ENCODE results near the gene IGF1.
A peak's percentile ranks its signal among the peaks of the same experiment; 100 is the strongest.

IGF1 gene

DNA sequence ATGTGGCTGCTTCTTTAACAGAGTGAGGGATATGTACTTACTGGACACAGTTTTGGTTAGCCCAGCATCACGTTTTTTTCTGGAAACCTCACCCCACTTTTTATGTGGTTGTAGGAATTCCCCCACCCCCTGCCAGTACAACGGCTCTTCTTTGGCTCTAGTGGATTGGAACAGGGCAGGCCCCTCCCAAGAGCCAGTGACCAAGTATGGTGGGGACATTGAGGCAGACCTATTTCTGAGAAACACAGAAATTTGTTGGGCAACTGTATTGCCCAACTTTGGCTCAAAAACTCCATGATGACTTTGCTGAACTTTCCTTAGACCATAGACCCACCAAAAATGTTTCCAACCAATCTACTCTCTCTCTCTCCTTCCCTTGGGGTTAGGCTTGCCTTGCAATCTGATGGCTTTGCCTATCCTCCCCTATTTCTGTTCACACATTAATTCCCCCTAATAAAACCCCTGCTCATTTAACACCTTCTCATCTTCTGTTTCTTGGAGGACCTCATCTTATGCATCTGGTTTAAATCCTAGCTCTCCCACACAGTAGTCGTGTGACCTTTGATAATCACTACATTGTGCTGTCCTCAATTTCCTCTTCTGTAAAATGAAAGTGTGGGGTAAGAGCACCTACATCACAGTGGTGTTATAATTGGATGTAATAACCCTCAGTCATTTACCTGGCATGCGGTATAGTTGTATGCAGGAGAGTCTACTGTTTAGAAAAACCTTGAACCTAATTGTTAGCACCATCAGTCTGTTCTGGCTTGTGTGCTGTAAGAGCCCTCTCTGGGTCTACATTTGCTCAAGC lies 71.7 kb downstream of the IGF1 start:
- intact Hi-C loops (cut with DNase I), result no loop called here
- no peak for DNase-seq

DNA sequence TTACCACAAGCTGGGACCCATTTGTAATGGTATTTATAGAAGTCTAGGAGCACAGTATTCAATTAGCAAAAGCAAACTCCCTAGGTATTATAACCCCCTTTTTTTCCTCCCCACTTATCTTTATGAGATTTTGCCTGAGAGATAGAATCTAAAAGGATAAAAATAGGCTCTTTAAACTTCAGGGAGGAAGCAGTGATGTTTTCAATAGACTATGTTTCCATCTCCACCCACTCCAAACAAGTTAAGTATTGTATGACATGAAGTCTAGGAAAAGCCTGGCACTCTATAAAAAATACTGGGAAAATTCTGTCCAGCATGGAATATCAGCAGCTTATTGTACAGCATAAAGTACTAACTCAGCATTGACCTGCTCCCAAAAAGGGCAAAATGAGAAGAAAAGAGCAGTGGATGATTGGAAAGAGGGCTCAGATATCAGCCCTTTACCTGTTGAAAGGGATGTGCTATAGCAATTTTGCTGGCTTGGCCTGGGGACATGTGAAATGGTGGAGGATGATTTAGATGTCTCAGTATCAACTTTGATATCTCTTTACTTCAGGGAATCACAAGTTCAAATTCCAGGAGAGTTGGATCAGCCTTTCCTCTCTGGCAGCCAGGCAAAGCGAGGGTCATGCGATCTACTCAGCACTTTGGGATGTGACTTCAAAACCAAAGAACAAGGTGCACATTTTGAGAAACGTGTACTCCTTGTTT lies 72.4 kb downstream of the IGF1 start:
- intact Hi-C loops (cut with DNase I), result no loop called here
- DNase-seq, result no peak

DNA sequence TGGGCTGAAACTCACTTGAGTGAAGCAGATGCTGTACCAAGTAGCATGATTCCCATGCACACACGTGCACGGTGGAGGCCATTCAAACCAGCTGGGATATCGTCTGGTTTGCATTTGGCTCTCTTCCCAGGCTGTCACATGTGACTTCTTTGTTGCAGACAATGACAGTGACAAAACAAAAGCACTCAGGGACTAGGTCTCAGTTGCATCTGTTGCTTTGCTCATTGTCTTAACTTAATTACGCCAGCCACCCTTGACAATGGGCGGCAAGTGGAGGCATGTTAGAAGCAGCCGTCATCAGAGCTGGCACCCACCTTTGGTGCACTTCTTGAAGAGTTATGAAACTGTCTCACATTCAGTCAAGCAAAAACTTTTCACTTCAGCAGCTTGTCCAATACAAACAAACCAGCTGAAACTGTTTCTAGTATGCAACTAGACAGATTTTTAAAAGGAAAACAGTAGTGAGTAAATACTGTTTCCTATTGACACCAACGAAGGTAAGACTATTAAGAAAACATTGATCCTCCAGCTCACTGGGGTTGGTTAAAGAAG lies 74.3 kb downstream of the IGF1 start:
- peak in 40 of 42 donors; percentile 9 to 82 (median 56) for DNase-seq
- intact Hi-C loops (cut with DNase I), result no loop called here

DNA sequence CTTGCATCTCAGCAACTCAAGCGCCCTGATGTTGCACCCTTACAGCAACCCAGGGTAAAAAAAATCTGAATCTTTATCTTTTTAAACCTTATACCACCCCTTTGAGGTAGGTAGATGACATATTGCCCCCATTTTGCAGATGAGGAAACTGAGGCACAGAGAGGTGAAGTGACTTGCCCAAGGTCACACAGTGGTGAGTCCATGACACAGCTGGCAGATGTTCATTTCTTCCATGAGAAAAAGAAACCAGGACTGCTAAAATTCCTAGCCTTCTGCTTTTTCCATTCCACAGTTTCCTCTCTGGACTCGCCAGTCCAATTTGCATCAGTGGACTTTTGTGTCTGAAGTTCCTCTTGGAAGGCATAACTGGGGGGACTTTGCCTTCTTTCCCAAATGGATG lies 79.3 kb downstream of the IGF1 start:
- DNase-seq, result no peak
- intact Hi-C loops (cut with DNase I), result no loop called here

DNA sequence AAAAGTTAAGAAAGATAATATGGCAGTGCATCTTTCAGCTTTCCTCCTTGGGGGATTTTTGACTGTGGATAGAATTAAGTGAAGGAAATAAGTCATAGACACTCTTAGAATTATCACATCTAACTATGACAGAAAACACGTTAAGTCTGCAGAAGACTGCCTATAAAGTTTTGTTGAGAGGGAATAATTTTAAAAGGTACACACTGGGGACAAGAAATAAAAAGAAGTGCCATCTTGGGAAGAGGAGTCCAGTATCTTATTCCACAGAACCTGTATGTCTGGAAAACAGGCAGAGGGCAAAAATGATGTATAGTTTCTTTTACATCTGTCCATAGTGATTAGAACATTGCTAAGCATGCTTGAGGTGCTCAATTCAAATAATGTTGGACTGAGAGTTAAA lies 80.7 kb downstream of the IGF1 start:
- DNase-seq, result no peak
- intact Hi-C loops (cut with DNase I), result no loop called here

- intact Hi-C loops (cut with DNase I), result no loop called here
- DNase-seq, result no peak
These were observed 84.1 kb downstream of the IGF1 start for GRCh38 chr12:102396276-102396675.

GRCh38 chr12:102394200-102394599 lies 86.2 kb downstream of the IGF1 start:
- intact Hi-C loops (cut with DNase I), result no loop called here
- no peak for DNase-seq

GRCh38 chr12:102390068-102390467 lies 90.3 kb downstream of the IGF1 start:
- intact Hi-C loops (cut with DNase I), result no loop called here
- no peak for DNase-seq

DNA sequence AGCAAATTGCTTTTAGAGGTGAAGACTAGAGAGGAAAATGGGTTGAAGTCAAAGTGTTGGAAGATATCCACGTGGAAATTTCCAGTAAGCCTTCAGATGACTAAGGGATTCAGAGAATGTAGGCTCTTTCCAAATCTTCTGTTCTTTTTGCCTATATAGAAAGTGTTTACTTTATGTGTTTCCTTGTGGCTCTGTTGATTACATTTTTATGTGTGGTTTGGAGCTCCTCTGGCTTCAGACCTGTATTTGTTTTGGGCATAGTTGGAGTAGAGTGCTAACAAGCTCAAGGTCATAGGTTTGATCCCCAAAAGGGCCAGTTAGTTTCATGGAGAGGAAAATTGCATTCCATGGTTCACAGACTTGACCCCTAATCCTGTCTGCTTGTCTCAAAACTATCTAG lies 91.9 kb downstream of the IGF1 start:
- DNase-seq, result no peak
- intact Hi-C loops (cut with DNase I), result no loop called here

DNA sequence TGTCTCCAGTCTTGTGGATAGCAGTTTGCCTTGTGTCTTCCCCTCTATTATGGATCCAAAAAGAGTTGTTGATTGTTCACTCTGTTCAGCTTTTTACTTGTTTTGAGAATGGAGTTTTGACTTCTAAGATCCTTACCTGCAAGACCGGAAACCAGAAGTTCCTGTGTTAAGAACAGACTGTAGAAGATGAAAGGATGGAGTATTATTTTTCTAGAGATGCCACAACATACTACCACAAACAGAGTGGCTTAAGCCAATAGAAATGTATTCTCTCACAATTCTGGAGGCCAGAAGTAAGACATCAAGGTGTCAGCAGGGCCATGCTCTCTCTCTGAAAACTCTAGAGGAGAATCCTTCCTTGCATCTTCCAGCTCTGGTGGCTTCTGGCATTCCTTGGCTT lies 95.0 kb downstream of the IGF1 start:
- intact Hi-C loops (cut with DNase I), result no loop called here
- no peak for DNase-seq

GRCh38 chr12:102379346-102380162 lies 100.8 kb downstream of the IGF1 start:
- DNase-seq, result no peak
- intact Hi-C loops (cut with DNase I), result no loop called here

GRCh38 chr12:102376781-102377180 lies 103.6 kb downstream of the IGF1 start:
- no peak for DNase-seq
- intact Hi-C loops (cut with DNase I), result no loop called here

GRCh38 chr12:102376181-102376747 lies 104.1 kb downstream of the IGF1 start:
- intact Hi-C loops (cut with DNase I), result no loop called here

GRCh38 chr12:102374190-102374589 lies 106.2 kb downstream of the IGF1 start:
- no peak for DNase-seq
- intact Hi-C loops (cut with DNase I), result no loop called here

More at GRCh38 chr12:102376181-102376747, 104.1 kb downstream of the IGF1 start:
- no peak for DNase-seq

DNA sequence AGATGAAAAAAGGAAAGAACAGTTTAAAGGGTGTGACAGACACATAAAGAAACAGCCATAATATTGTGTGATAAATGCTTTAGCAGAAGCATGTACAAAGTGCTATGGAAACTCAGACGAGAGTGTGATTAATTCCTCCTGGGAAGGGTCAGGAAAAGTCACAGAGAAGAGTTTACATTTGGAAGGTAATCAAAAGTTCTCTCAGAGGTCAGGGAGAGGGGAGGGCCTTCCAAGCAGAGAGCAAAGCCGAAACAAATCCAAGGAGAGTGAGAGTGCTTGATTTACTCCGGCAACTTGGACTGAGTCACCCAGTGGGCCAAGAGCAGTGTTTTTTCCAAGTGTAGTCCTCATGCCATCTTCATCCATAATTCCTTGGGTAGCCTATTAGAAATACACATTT lies 108.3 kb downstream of the IGF1 start:
- intact Hi-C loops (cut with DNase I), result no loop called here
- no peak for DNase-seq

GRCh38 chr12:102371165-102371564 lies 109.2 kb downstream of the IGF1 start:
- no peak for DNase-seq
- intact Hi-C loops (cut with DNase I), result no loop called here

DNA sequence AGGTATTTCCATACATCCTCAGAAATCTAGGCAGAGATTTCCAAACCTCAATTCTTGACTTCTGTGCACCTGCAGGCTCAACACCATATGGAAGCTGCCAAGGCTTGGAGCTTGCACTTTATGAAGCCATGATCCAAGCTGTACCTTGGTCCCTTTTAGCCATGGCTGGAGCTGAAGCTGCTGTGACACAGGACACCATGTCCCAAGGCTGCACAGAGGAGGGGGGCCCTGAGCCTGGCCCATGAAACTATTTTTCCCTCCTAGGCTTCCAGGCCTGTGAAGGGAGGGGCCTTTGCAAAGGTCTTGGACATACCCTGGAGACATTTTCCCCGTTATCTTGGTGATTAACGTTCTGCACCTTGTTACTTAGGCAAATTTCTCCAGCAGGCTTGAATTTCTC lies 110.5 kb downstream of the IGF1 start:
- no peak for DNase-seq
- intact Hi-C loops (cut with DNase I), result no loop called here

DNA sequence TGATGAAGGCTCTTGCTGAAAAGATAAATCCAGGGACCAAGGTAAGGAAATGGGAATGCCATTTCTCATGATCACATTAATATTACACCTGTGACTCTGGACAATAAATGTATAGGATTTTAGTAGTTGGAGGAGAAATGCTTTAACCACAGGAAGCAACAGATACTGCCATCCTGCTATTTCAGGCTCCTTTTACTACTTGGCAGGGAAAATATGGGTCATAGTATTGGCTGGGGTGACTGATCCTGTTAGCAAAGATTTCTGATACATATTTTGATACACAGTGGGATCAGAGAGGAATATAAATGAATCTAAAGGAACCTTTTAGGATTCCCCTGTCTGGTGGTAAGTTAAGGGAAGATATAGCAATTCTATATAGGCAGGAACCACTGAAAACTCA lies 115.0 kb downstream of the IGF1 start:
- DNase-seq, result no peak
- intact Hi-C loops (cut with DNase I), result no loop called here

DNA sequence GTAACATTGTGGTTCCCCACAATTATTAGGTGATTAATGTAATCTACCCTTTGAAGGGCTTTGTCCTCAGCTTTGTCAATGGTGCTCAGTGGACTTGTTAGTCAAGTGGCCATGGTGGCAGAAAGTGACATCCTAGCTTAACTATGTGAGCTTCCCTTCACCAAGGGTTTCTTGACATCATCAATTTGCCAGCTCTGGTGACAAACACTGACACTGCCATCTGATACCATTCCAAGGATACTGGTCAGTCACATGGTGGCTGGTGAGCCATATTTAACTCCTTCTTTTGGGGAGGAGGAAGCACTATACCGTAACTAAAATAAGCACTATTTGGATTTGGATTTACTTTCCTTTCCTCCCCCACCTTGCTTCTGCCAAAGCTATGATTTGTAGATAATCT lies 115.7 kb downstream of the IGF1 start:
- intact Hi-C loops (cut with DNase I), result no loop called here

More for the DNA sequence above, 115.7 kb downstream of the IGF1 start:
- no peak for DNase-seq

Data from head of caudate nucleus (tissue), 42 donors.